T-helper 2 cell (primary cell): ENCODE measurements around the gene SYNE3.

Experiments
- DNase-seq, 5 experiments: peaks; one replicate each; pipeline versions ENCODE4 v3.0.0 to v3.0.0-alpha.2; 2012 to 2022

The SYNE3 gene

GRCh38 chr14:95471476-95471875 lies 45.0 kb downstream of the SYNE3 start:
- no peak for DNase-seq

- DNase-seq = no peak
Measured at GRCh38 chr14:95471016-95471415, 45.4 kb downstream of the SYNE3 start.

GRCh38 chr14:95469134-95469481 lies 47.3 kb downstream of the SYNE3 start:
- no peak for DNase-seq

GRCh38 chr14:95468448-95469133 lies 47.9 kb downstream of the SYNE3 start:
- no peak for DNase-seq

GRCh38 chr14:95467657-95468056 lies 48.8 kb downstream of the SYNE3 start:
- no peak for DNase-seq

GRCh38 chr14:95467232-95467631 lies 49.2 kb downstream of the SYNE3 start:
- DNase-seq = no peak
